HL-60 (cell line): ENCODE results near the gene FOXP4.

Source experiments
- DNase-seq, 2 experiments: peaks; one replicate each; pipeline ENCODE4 v3.0.0-alpha.2; 2010 to 2020; ENCODE audit warnings: low read depth in 1 of 2, low spot score in 1 of 2
- H3K27ac ChIP-seq: fragments of 250-450 bp; sonication (Bioruptor Pico); replicated peaks from 2 replicates; pipeline ENCODE4 v1.5.1; 2020; ENCODE audit warnings: mild to moderate bottlenecking, moderate library complexity
- H3K27me3 ChIP-seq: fragments of 250-450 bp; sonication (Bioruptor Pico); 2 replicates; pipeline ENCODE4 v1.5.1; 2021; ENCODE audit warnings: mild to moderate bottlenecking, moderate library complexity; ENCODE audit not compliant: insufficient read depth, poor library complexity, severe bottlenecking
- H3K4me3 ChIP-seq: replicated peaks from 2 replicates; pipeline ENCODE4 v1.5.1; 2011; ENCODE audit warnings: mild to moderate bottlenecking, control low read depth, low read length; ENCODE audit not compliant: insufficient read depth
- GABPA ChIP-seq: IDR thresholded peaks from 2 replicates; pipeline ENCODE4 v1.6.1; 2012; ENCODE audit warnings: low read depth
- POLR2AphosphoS5 ChIP-seq: IDR thresholded peaks from 2 replicates; pipeline ENCODE4 v1.6.1; 2012; ENCODE audit warnings: low read depth
- SPI1 ChIP-seq: IDR thresholded peaks from 2 replicates; pipeline ENCODE4 v1.6.1; 2012; ENCODE audit warnings: low read depth, mild to moderate bottlenecking, borderline replicate concordance
- TF ChIP-seq, protein P1 (sequence below): IDR thresholded peaks from 2 replicates; pipeline ENCODE4 v1.6.1; 2012; ENCODE audit warnings: low read depth; ENCODE audit not compliant: insufficient replicate concordance
- TF ChIP-seq, protein P2 (sequence below): IDR thresholded peaks from one replicate; pipeline ENCODE4 v1.5.1; 2011; ENCODE audit warnings: low read length, control low read depth, inconsistent platforms; ENCODE audit not compliant: insufficient read depth

FOXP4 gene

DNA sequence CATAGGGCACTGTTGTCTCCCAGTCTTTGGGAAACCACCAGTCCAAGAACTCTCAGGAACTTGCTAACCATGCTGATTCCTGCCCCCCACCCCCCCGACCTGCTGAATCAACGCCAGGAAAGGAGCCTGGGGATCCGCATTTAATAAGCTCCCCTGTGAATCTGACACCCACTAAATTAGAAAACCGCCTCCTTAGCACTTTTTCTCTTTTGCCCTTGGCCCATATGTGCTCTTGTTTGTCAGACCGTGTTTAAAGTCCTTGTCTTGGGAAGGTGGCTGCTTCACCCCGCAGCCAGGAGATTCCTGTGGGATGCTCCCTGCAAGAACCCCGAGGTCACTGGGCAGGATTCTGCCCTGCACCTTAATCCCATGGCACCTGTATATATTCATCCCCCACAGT is 15.7 kb upstream of the FOXP4 start:
- no peak overlapping the region for H3K27ac ChIP-seq
- no peak overlapping the region for H3K4me3 ChIP-seq
- no peaks in the 10 kb centered on the region for H3K27me3 ChIP-seq
- TF ChIP-seq SPI1, result no peak
- TF ChIP-seq POLR2AphosphoS5, result no peak
- TF ChIP-seq, protein P1, sequence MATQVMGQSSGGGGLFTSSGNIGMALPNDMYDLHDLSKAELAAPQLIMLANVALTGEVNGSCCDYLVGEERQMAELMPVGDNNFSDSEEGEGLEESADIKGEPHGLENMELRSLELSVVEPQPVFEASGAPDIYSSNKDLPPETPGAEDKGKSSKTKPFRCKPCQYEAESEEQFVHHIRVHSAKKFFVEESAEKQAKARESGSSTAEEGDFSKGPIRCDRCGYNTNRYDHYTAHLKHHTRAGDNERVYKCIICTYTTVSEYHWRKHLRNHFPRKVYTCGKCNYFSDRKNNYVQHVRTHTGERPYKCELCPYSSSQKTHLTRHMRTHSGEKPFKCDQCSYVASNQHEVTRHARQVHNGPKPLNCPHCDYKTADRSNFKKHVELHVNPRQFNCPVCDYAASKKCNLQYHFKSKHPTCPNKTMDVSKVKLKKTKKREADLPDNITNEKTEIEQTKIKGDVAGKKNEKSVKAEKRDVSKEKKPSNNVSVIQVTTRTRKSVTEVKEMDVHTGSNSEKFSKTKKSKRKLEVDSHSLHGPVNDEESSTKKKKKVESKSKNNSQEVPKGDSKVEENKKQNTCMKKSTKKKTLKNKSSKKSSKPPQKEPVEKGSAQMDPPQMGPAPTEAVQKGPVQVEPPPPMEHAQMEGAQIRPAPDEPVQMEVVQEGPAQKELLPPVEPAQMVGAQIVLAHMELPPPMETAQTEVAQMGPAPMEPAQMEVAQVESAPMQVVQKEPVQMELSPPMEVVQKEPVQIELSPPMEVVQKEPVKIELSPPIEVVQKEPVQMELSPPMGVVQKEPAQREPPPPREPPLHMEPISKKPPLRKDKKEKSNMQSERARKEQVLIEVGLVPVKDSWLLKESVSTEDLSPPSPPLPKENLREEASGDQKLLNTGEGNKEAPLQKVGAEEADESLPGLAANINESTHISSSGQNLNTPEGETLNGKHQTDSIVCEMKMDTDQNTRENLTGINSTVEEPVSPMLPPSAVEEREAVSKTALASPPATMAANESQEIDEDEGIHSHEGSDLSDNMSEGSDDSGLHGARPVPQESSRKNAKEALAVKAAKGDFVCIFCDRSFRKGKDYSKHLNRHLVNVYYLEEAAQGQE, result no peak
- TF ChIP-seq, protein P2, sequence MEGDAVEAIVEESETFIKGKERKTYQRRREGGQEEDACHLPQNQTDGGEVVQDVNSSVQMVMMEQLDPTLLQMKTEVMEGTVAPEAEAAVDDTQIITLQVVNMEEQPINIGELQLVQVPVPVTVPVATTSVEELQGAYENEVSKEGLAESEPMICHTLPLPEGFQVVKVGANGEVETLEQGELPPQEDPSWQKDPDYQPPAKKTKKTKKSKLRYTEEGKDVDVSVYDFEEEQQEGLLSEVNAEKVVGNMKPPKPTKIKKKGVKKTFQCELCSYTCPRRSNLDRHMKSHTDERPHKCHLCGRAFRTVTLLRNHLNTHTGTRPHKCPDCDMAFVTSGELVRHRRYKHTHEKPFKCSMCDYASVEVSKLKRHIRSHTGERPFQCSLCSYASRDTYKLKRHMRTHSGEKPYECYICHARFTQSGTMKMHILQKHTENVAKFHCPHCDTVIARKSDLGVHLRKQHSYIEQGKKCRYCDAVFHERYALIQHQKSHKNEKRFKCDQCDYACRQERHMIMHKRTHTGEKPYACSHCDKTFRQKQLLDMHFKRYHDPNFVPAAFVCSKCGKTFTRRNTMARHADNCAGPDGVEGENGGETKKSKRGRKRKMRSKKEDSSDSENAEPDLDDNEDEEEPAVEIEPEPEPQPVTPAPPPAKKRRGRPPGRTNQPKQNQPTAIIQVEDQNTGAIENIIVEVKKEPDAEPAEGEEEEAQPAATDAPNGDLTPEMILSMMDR, result no peak
- no peak for TF ChIP-seq GABPA
- no peak for DNase-seq

DNA sequence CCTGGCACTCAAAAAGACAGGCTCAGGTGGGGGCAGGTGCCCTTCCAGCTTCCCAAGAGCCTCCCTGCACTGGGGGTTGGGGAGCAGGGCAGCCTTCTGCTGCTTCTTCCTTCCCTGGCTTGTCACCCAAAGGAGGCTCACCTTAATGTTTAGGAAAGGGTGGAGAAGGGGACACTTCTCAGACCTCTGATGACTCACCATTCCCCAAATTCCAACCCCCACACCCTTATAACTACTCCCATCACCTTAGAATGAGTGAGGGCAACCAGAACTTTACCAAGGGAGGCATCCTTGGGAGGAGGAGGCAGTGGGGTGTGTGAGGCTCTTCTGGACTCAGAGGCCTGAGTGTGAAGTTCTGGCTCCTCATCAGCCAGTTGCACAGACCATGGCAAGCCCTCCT is 15.2 kb upstream of the FOXP4 start:
- TF ChIP-seq SPI1 (no peak), GABPA (no peak), POLR2AphosphoS5 (no peak)
- TF ChIP-seq, protein P2, result no peak
- TF ChIP-seq, protein P1, result no peak
- DNase-seq, result no peak
- H3K4me3 ChIP-seq, result no peak overlapping the region

DNA sequence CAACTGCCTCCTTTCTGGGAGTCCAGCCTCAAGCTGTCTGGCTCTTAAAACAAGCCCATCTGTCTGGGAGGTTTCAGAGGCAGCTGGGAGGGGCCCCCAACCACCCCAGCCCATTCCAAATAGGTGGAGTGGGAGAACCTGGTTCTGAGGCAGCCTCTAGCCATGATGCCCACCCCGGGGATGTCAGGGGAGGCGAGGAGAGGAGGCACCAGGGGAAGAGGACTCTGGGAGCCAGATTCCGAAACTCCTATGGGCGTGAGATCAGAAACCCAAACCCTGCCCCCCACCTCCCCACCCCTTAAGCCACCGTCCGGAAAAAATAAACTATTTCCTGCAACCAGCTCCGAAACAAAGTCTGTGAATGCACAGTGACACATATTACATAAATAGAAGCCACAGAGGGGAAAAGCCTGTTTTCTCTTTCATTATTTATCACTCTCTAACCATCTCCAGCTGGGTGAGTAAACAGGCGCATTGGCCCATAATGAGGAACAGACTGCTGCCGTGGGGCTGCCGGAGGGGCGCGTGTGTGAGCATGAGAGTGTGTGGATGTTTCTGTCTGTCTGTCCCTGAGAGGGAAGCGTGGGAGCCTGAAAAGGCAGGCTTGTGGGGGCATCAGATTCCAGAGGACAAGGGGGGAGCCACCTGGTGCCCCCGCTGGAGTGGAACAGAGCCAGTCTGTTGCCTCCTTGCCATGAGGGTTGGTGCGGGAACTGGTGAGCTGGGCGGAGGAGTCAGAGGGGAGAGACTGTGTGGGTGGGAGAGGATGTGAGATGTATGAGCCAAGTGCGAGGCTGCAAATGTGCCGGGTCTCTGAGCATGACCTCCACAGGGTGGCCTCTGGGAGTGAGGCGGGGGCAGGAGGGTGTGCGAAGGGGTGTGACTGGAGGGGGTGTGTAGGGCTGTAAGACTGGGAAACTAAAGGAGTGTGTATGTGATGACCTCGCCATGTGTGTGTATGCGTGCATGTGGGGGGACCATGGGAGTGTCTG is 14.3 kb upstream of the FOXP4 start:
- TF ChIP-seq, protein P2, result no peak
- no peak for TF ChIP-seq SPI1
- no peak for TF ChIP-seq POLR2AphosphoS5
- TF ChIP-seq GABPA, result no peak
- TF ChIP-seq, protein P1, result no peak
- no peaks in the 10 kb centered on the region for H3K27me3 ChIP-seq
- H3K27ac ChIP-seq, result no peak overlapping the region
- no peak overlapping the region for H3K4me3 ChIP-seq
- DNase-seq, result no peak

More for the DNA sequence above, 15.2 kb upstream of the FOXP4 start:
- H3K27me3 ChIP-seq, result no peaks in the 10 kb centered on the region
- H3K27ac ChIP-seq, result no peak overlapping the region
